ENCODE results near the gene TTC24.
"Not testable (repeated sequence)": the region's sequence is repeated elsewhere in the genome, so short reads cannot be mapped to it uniquely, and the experiment has no call there.

The TTC24 gene

GRCh38 chr1:156555715-156556114, 23.8 kb upstream of the TTC24 start:
- no peak for DNase-seq

- DNase-seq = no peak
Measured at GRCh38 chr1:156556354-156556753, 23.2 kb upstream of the TTC24 start.

- no peak for DNase-seq
Measured at GRCh38 chr1:156559086-156559796, 20.3 kb upstream of the TTC24 start.

- DNase-seq = no peak
Measured at GRCh38 chr1:156559797-156560385, 19.6 kb upstream of the TTC24 start.

- no peak for DNase-seq
Measured at GRCh38 chr1:156560585-156561163, 18.8 kb upstream of the TTC24 start.

GRCh38 chr1:156565519-156565918, 14.0 kb upstream of the TTC24 start:
- DNase-seq = no peak

- no peak for DNase-seq
Measured at GRCh38 chr1:156566436-156566835, 13.1 kb upstream of the TTC24 start.

- no peak for DNase-seq
Measured at GRCh38 chr1:156571261-156571852, 8.2 kb upstream of the TTC24 start.

- DNase-seq = peak; percentile 72
Measured at GRCh38 chr1:156571919-156572662, 7.4 kb upstream of the TTC24 start, which contains the start of gene IQGAP3. TSS of gene IQGAP3 (minus strand) at chr1:156572565. CDS start at chr1:156572529, 36 bp downstream.

- no peak for DNase-seq
Measured at GRCh38 chr1:156572663-156573018, 6.9 kb upstream of the TTC24 start.

- no peak for DNase-seq
Measured at GRCh38 chr1:156574039-156574633, 5.4 kb upstream of the TTC24 start.

GRCh38 chr1:156577550-156577949, 2.0 kb upstream of the TTC24 start:
- DNase-seq = peak; percentile 10

- no peak for DNase-seq
Measured at GRCh38 chr1:156578055-156578454, 1.5 kb upstream of the TTC24 start.

- no peak for DNase-seq
Measured at GRCh38 chr1:156581661-156582387, 2.3 kb downstream of the TTC24 start.

GRCh38 chr1:156582388-156583017, 3.0 kb downstream of the TTC24 start:
- DNase-seq = no peak

- DNase-seq = peak; percentile 36
Measured at GRCh38 chr1:156583821-156584622, 4.5 kb downstream of the TTC24 start.

GRCh38 chr1:156584813-156585212, 5.3 kb downstream of the TTC24 start:
- DNase-seq = peak; percentile 6

- no peak for DNase-seq
Measured at GRCh38 chr1:156586323-156586722, 6.8 kb downstream of the TTC24 start.

GRCh38 chr1:156586892-156587477, 7.5 kb downstream of the TTC24 start:
- no peak for DNase-seq

GRCh38 chr1:156587927-156588326, 8.4 kb downstream of the TTC24 start:
- DNase-seq = not testable (repeated sequence)

Data from NCI-H748 treated with DMSO at 0.1 percent for 48 hours (cell line).